ENCODE data around the gene RPL29.

GRCh38 chr3:51971350-51971749 is 24.3 kb downstream of the RPL29 start:
- no peak for TF ChIP-seq SMC3 (IDR thresholded peaks at IDR 0.05; ENCODE audit: low read depth, low read length)
- no peak for TF ChIP-seq CTCF (conservative IDR thresholded peaks at IDR 0.05; ENCODE audit: low read depth, low read length)
- TF ChIP-seq POLR2A (IDR thresholded peaks at IDR 0.05; ENCODE audit: low read depth, low read length) = no peak
- no peak for TF ChIP-seq NFE2L2 (IDR thresholded peaks at IDR 0.05; ENCODE audit: low read depth, low read length)
- TF ChIP-seq RFX5 (IDR thresholded peaks at IDR 0.05; ENCODE audit: low read depth, low read length) = no peak
- TF ChIP-seq CHD1 (IDR thresholded peaks at IDR 0.05; ENCODE audit: low read depth, low read length) = no peak
- TF ChIP-seq ELK1 (IDR thresholded peaks at IDR 0.05; ENCODE audit: borderline replicate concordance, low read depth, low read length) = no peak

All from IMR-90 (cell line).